Suppressor macrophage treated with lipopolysaccharide for 4 hours (primary cell): ENCODE results near the gene TSEN2.
"Not testable (repeated sequence)": the region's sequence is repeated elsewhere in the genome, so short reads cannot be mapped to it uniquely, and the experiment has no call there.

Experiments used
- DNase-seq: peaks from one replicate; pipeline ENCODE4 v3.0.0-alpha.2; 2020

Gene TSEN2

GRCh38 chr3:12472796-12473195 lies 11.5 kb upstream of the TSEN2 start:
- DNase-seq = no peak

GRCh38 chr3:12473511-12473910 lies 10.8 kb upstream of the TSEN2 start:
- DNase-seq = no peak

- DNase-seq = no peak
Measured at GRCh38 chr3:12476238-12476897, 7.9 kb upstream of the TSEN2 start.

- DNase-seq = no peak
Measured at GRCh38 chr3:12477256-12477655, 7.0 kb upstream of the TSEN2 start.

- DNase-seq = no peak
Measured at GRCh38 chr3:12478326-12478725, 6.0 kb upstream of the TSEN2 start.

- DNase-seq = not testable (repeated sequence)
Measured at GRCh38 chr3:12479198-12479597, 5.1 kb upstream of the TSEN2 start.

- DNase-seq = peak; percentile 67
Measured at GRCh38 chr3:12479919-12480427, 4.3 kb upstream of the TSEN2 start.

- no peak for DNase-seq
Measured at GRCh38 chr3:12483410-12483809, 870 bp upstream of the TSEN2 start.

GRCh38 chr3:12483872-12484197 lies 445 bp upstream of the TSEN2 start:
- DNase-seq = no peak

- DNase-seq = no peak
Measured at GRCh38 chr3:12484983-12485327, 675 bp downstream of the TSEN2 start.

GRCh38 chr3:12486001-12486400 lies 1.7 kb downstream of the TSEN2 start:
- no peak for DNase-seq

GRCh38 chr3:12486916-12487315 lies 2.6 kb downstream of the TSEN2 start:
- peak; percentile 61 for DNase-seq

- DNase-seq = no peak
Measured at GRCh38 chr3:12487336-12487735, 3.1 kb downstream of the TSEN2 start.

GRCh38 chr3:12487786-12488185 lies 3.5 kb downstream of the TSEN2 start:
- peak; percentile 5 for DNase-seq

- no peak for DNase-seq
Measured at GRCh38 chr3:12489368-12489767, 5.1 kb downstream of the TSEN2 start.

- no peak for DNase-seq
Measured at GRCh38 chr3:12489832-12490231, 5.6 kb downstream of the TSEN2 start.

- no peak for DNase-seq
Measured at GRCh38 chr3:12490547-12490946, 6.3 kb downstream of the TSEN2 start.

- no peak for DNase-seq
Measured at GRCh38 chr3:12495749-12496452, 11.6 kb downstream of the TSEN2 start.

- DNase-seq = no peak
Measured at GRCh38 chr3:12496453-12496761, 12.1 kb downstream of the TSEN2 start.

GRCh38 chr3:12499474-12499873 lies 15.2 kb downstream of the TSEN2 start:
- DNase-seq = no peak

- DNase-seq = no peak
Measured at GRCh38 chr3:12501360-12502020, 17.2 kb downstream of the TSEN2 start.

- peak; percentile 66 for DNase-seq
Measured at GRCh38 chr3:12503126-12503957, 19.1 kb downstream of the TSEN2 start.

- DNase-seq = no peak
Measured at GRCh38 chr3:12506201-12506709, 22.0 kb downstream of the TSEN2 start.
